Mesothelial cell of epicardium (in vitro differentiated cells): ENCODE results near the gene WNT10A. TPM values are rescaled to one million over a fixed set of nuclear protein-coding genes. Genes with fewer than 3 reads are reported as not detected.

Source experiments
- DNase-seq, 2 experiments: peaks; one replicate each; pipeline ENCODE4 v3.0.0; 2021; ENCODE audit warnings: low spot score in 2 of 2; ENCODE audit not compliant: unreplicated experiment in 2 of 2
- H3K27ac Mint-ChIP-seq: 2 replicates; pipeline ENCODE4 v1.8.0; 2021; ENCODE audit warnings: mixed read lengths
- H3K27me3 Mint-ChIP-seq: 2 replicates; pipeline ENCODE4 v1.8.0; 2021; ENCODE audit warnings: low read depth, mixed read lengths
- H3K36me3 Mint-ChIP-seq: 2 replicates; pipeline ENCODE4 v1.8.0; 2021; ENCODE audit warnings: mixed read lengths
- H3K4me1 Mint-ChIP-seq: 2 replicates; pipeline ENCODE4 v1.8.0; 2021; ENCODE audit warnings: mixed read lengths
- H3K4me3 Mint-ChIP-seq: 2 replicates; pipeline ENCODE4 v1.8.0; 2021; ENCODE audit warnings: mild to moderate bottlenecking, moderate library complexity, mixed read lengths
- H3K9me3 Mint-ChIP-seq: 2 replicates; pipeline ENCODE4 v1.8.0; 2021; ENCODE audit warnings: mixed read lengths
- CTCF ChIP-seq: fragments of 200-600 bp; sonication (generic); IDR thresholded peaks from one replicate; pipeline ENCODE4 v1.5.0; 2021; ENCODE audit warnings: antibody characterized with exemption; ENCODE audit not compliant: unreplicated experiment
- total RNA-seq: library from RNA; stranded (reverse); gene quantifications from 3 replicates; pipeline ENCODE4 v1.2.1, GENCODE V29; 2021

Gene WNT10A
- total RNA-seq, 1 donor from 2014 or later: 53.2 TPM

- Mint-ChIP-seq H3K9me3 (no peaks in the 10 kb centered on the region), H3K27me3 (peaks cover 51% of the 10 kb centered on the region), H3K36me3 (peaks cover 2% of the 10 kb centered on the region), H3K27ac (peak overlapping the region; percentile 90), H3K4me1 (peaks cover 62% of the 10 kb centered on the region), H3K4me3 (peak overlapping the region; percentile 74)
- no peak for DNase-seq
- no peak for TF ChIP-seq CTCF
These were observed 913 bp upstream of the WNT10A start for GRCh38 chr2:218879776-218880101.

GRCh38 chr2:218880859-218881594 is 375 bp downstream of the WNT10A start:
- Mint-ChIP-seq H3K27ac (peak overlapping the region; percentile 84), H3K4me3 (peak overlapping the region; percentile 82), H3K36me3 (peaks cover 2% of the 10 kb centered on the region), H3K9me3 (no peaks in the 10 kb centered on the region), H3K27me3 (peaks cover 48% of the 10 kb centered on the region), H3K4me1 (peaks cover 75% of the 10 kb centered on the region)
- no peak for DNase-seq
- TF ChIP-seq CTCF: no peak

GRCh38 chr2:218881744-218882460 is 1.2 kb downstream of the WNT10A start:
- H3K4me3 Mint-ChIP-seq: peak overlapping the region; percentile 82
- DNase-seq: no peak
- TF ChIP-seq CTCF: no peak
- no peaks in the 10 kb centered on the region for H3K9me3 Mint-ChIP-seq
- peak overlapping the region; percentile 95 for H3K27ac Mint-ChIP-seq
- no peaks in the 10 kb centered on the region for H3K36me3 Mint-ChIP-seq
- H3K27me3 Mint-ChIP-seq: peaks cover 45% of the 10 kb centered on the region
- peaks cover 76% of the 10 kb centered on the region for H3K4me1 Mint-ChIP-seq

GRCh38 chr2:218882461-218882816 is 1.8 kb downstream of the WNT10A start:
- H3K9me3 Mint-ChIP-seq: no peaks in the 10 kb centered on the region
- H3K4me1 Mint-ChIP-seq: peaks cover 75% of the 10 kb centered on the region
- no peaks in the 10 kb centered on the region for H3K36me3 Mint-ChIP-seq
- peak overlapping the region; percentile 95 for H3K27ac Mint-ChIP-seq
- no peak for DNase-seq
- peak overlapping the region; percentile 82 for H3K4me3 Mint-ChIP-seq
- peaks cover 45% of the 10 kb centered on the region for H3K27me3 Mint-ChIP-seq
- no peak for TF ChIP-seq CTCF

- no peaks in the 10 kb centered on the region for H3K9me3 Mint-ChIP-seq
- peaks cover 1% of the 10 kb centered on the region for H3K36me3 Mint-ChIP-seq
- peak overlapping the region; percentile 82 for H3K4me3 Mint-ChIP-seq
- DNase-seq: no peak
- H3K4me1 Mint-ChIP-seq: peaks cover 74% of the 10 kb centered on the region
- TF ChIP-seq CTCF: no peak
- peak overlapping the region; percentile 95 for H3K27ac Mint-ChIP-seq
- H3K27me3 Mint-ChIP-seq: peaks cover 45% of the 10 kb centered on the region
These were observed 2.3 kb downstream of the WNT10A start for GRCh38 chr2:218882866-218883366.
